Stimulated activated CD8-positive, alpha-beta memory T cell treated with anti-CD3 and anti-CD28 coated beads, Interleukin-15, amount 100 ng/mL, for 1 hour (primary cell): ENCODE data around the gene SPECC1.
"Not testable (repeated sequence)": the region's sequence is repeated elsewhere in the genome, so short reads cannot be mapped to it uniquely, and the experiment has no call there.

Source experiments
- DNase-seq: peaks from one replicate; pipeline ENCODE4 v3.0.0-alpha.2; 2020; ENCODE audit warnings: low read depth

The SPECC1 gene

GRCh38 chr17:20173091-20173490 lies 163.9 kb downstream of the SPECC1 start:
- no peak for DNase-seq

DNA sequence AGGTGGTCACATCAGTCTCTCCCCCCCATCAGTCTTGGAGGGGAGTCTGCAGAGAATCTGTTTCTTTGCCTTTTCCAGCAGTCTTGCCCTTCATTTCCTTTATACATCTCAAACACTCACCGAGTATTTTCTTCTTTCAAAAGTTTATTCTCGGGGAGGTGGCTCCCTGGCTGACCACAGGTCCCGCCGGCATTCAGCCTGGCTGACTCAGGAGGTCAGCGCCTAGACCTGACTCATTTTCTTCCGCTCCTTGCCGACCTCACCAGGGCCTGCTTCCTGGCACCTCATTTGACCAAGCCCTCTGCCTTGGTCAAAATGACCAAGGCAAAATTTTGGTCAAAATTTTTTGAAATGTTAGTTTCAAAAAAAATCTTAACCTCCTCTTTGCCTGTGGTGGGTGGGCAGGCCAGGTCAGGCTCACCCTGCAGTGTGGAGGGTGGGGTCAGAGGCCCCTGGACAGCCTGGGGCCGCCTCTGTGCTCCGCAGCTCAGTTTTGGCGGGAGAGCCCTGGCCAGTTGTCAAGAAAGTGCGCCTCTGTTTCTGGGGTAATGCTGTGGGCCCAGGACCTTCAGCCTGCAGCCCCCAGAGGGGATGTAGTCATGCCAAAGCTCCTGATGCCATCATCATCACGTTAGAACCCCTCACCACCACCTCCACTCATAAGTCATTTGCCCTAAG lies 165.6 kb downstream of the SPECC1 start:
- DNase-seq = no peak

GRCh38 chr17:20179041-20179440 lies 169.9 kb downstream of the SPECC1 start:
- DNase-seq = no peak

DNA sequence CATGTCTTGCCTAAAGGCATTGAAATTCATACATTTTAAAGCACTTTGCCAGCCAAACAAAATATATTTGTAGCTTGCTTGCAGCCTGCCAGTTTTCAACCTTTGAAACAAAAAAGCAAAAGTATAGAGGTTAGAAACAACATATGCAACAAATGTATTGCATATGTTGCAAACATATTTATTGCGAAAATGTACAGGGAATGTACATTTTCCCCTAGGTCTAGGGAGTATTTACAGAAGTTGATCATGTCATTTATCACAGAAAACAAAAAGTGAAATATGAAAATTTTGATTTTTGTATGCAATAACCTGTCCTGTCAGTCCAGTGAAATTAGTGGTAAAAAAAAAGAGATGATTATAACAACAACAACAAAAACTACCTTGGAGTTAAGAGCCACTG lies 171.5 kb downstream of the SPECC1 start:
- no peak for DNase-seq

- DNase-seq = no peak
Measured at GRCh38 chr17:20184181-20184580, 175.0 kb downstream of the SPECC1 start.

GRCh38 chr17:20184977-20185619 lies 175.9 kb downstream of the SPECC1 start:
- DNase-seq = no peak

GRCh38 chr17:20187049-20187448 lies 177.9 kb downstream of the SPECC1 start:
- no peak for DNase-seq

- DNase-seq = no peak
Measured at GRCh38 chr17:20189302-20189701, 180.1 kb downstream of the SPECC1 start.

DNA sequence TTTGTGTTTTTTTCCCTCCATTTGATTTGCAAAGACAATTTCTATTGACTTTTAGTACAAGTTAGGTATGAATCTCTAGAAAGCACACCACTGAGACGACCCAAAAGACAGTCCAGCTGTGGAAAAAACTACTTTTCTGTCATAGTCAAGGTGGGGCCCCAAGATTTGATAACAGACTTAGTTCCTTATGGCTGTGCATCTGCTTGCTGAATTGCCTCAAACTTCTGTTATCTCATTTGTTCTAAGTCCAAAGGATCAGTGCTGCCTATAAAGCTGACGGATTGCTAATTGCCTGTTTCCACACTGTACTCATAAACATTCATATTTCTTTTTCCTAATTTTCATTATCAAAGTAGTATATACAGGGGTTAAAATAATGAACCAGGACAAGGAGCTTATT lies 180.8 kb downstream of the SPECC1 start:
- no peak for DNase-seq

GRCh38 chr17:20190605-20191004 lies 181.4 kb downstream of the SPECC1 start:
- DNase-seq = no peak

- DNase-seq = no peak
Measured at GRCh38 chr17:20191056-20191455, 181.9 kb downstream of the SPECC1 start.

DNA sequence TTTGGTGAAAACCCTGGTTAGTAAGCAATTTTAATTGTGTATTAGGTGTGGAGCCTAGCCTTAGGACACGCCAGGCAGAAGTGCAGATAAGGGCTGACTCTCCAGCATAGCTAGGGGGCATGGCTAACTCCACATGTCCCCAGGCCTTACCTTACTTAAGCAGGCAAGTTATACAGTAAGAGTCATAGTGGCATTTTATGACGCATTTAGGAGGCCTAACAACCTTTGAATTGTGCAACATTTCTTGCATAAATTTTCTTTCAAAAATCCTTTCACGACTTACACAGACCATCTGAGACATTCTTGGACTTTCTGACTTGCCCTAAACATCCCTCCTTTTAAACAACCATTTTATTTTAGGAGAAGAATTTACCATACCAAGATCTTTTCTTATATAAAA lies 187.1 kb downstream of the SPECC1 start:
- DNase-seq = not testable (repeated sequence)

GRCh38 chr17:20197272-20197926 lies 188.2 kb downstream of the SPECC1 start:
- no peak for DNase-seq

GRCh38 chr17:20200016-20200795 lies 191.0 kb downstream of the SPECC1 start:
- DNase-seq = no peak

- no peak for DNase-seq
Measured at GRCh38 chr17:20200865-20201458, 191.8 kb downstream of the SPECC1 start.

DNA sequence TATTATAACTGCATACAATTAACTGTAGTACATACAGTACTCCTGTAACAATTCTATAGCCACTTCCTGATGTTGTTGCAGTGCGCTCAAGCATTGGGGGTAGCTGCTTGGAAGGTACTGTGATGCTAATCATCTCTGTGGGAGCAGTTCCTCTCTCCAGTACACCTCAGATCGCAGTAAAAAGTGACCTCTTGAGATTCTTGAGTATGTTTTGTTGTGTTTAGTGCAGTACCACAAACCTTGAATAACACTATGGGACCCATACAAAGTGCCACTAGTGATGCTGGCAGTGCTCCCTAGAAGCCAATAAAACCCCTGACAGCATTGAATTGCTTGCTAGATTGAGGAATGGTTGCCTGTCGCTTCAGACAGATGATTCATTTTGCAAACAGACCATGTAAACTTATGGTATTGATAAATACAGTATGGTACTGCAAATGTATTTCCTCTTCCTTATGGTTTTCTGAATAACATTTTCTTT lies 193.0 kb downstream of the SPECC1 start:
- DNase-seq = no peak

GRCh38 chr17:20203018-20203417 lies 193.9 kb downstream of the SPECC1 start:
- no peak for DNase-seq

- DNase-seq = no peak
Measured at GRCh38 chr17:20203761-20204263, 194.7 kb downstream of the SPECC1 start.

DNA sequence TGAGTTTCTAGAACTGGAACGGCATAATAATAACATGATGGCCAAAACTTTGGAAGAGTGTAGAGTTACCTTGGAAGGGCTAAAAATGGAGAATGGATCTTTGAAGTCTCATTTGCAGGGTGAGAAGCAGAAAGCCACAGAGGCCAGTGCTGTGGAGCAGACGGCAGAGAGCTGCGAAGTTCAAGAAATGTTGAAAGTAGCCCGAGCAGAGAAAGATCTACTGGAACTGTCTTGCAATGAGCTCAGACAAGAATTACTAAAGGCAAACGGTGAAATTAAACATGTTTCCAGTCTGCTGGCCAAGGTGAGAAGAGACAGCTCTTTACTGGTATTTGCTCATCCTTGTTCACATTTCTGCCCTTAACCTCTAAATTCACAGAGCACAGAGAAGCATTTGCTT lies 196.4 kb downstream of the SPECC1 start:
- DNase-seq = no peak

DNA sequence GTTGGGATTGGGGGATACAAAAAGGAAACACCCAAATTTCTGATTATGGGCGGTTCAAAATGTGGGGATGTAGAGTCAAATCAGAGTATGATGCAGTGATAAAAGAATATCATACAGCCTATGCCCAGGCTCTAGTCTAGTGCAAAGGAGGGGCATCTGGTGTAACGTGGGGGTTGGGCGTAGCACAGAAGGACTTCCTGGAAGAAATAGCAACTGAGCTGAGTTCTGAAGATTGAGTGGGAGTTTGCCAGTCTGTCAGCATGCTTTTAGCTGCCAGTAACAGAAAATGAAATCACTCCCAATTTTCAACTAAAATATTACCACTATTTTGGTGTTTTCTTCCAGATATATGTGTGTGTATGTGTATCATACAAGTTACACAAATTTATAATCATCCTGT lies 196.9 kb downstream of the SPECC1 start:
- DNase-seq = no peak

- no peak for DNase-seq
Measured at GRCh38 chr17:20206591-20206990, 197.4 kb downstream of the SPECC1 start.
